ENCODE data around the gene LRRIQ1. TPM values are rescaled to one million over a fixed set of nuclear protein-coding genes. Genes with fewer than 3 reads are reported as not detected.

Gene LRRIQ1
- total and polyA plus RNA-seq, 2 donors (not counting 1 experiment from before 2014, with no cell fraction given) = not detected

DNA sequence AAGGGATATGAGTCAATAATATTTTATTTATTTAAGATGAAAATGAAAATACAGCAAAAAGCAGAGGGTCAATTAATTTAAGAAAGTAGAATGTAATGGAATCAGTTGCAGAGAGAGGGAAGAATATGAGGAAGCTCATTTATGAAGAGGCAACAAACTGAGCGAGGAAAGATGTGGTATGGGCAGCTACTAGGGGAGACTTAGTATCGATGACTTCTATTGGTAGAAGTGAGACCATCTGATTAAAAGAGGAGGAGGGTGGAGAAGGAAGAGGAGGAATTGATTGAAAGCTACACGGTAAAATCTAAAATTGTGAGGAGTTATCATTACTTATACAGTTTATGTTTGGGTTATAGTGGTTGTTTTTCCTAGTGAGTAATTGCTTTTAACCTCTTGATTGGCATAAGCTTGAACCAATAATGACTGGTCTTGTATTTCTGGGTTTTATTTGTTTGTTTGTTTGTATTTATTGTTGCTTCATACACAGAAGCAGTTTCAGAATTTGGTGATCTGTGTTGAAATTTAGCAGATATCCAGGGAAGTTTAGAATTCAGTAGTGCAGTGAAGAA is 121.0 kb downstream of the LRRIQ1 start:
- no peak overlapping the region for H3K4me3 Mint-ChIP-seq
- H3K9me3 Mint-ChIP-seq (ENCODE audit: insufficient read depth) = no peaks in the 10 kb centered on the region
- POLR2A ChIA-PET = no interaction called here
- H3K27ac Mint-ChIP-seq = no peak overlapping the region
- CTCF ChIA-PET = no interaction called here
- no peaks in the 10 kb centered on the region for H3K4me1 ChIP-seq (ENCODE audit: control insufficient read depth in 2 of 2, insufficient read depth in 2 of 2, low read length in 2 of 2)
- no peaks in the 10 kb centered on the region for H3K79me2 ChIP-seq (ENCODE audit: control insufficient read depth, insufficient read depth, low read length)
- H3K4me3 ChIP-seq (ENCODE audit: control extremely low read depth in 1 of 5, extremely low read depth in 1 of 5, insufficient read depth in 1 of 5, low read depth in 2 of 5, low read length in 4 of 5) = no peak overlapping the region
- H3K9ac ChIP-seq (ENCODE audit: low read length) = no peak overlapping the region
- no peaks in the 10 kb centered on the region for H3K27me3 ChIP-seq (replicated peaks in 1 of 4; ENCODE audit: control extremely low read depth in 1 of 4, control insufficient read depth in 3 of 4, insufficient read depth in 4 of 4, low read length in 3 of 4)
- H3K4me1 Mint-ChIP-seq = no peaks in the 10 kb centered on the region
- H3K9me3 ChIP-seq (ENCODE audit: control extremely low read depth in 1 of 3, control insufficient read depth in 2 of 3, insufficient read depth in 1 of 3, low read length in 2 of 3) = no peaks in the 10 kb centered on the region
- no peak overlapping the region for H3K27ac ChIP-seq (ENCODE audit: low read length in 2 of 2)
- no peaks in the 10 kb centered on the region for H3K36me3 ChIP-seq (replicated peaks in 1 of 2; ENCODE audit: control extremely low read depth in 1 of 2, control insufficient read depth in 1 of 2, extremely low read depth in 1 of 2, insufficient read depth in 2 of 2, low read length in 1 of 2)
- H3K27me3 Mint-ChIP-seq = no peaks in the 10 kb centered on the region
- DNase-seq (no peak), ATAC-seq (ENCODE audit: low read depth) (no peak)
- no peaks in the 10 kb centered on the region for H4K20me1 ChIP-seq (ENCODE audit: control insufficient read depth, insufficient read depth, low read length, poor library complexity, severe bottlenecking)
- no peak overlapping the region for H3K4me2 ChIP-seq (replicated peaks; ENCODE audit: low read depth, low read length, poor library complexity, severe bottlenecking)
- 84% methylated on average over 2 of the region's 3 CpGs for WGBS (ENCODE audit: insufficient coverage)
- intact Hi-C loops (cut with micrococcal nuclease) = no loop called here
- TF ChIP-seq CTCF (IDR thresholded peaks at IDR 0.05) = no peak
- no peak for TF ChIP-seq EZH2 (IDR thresholded peaks at IDR 0.05; ENCODE audit: borderline replicate concordance, insufficient read depth, low read depth, low read length, poor library complexity, severe bottlenecking)
- no peak overlapping the region for H2AFZ ChIP-seq (ENCODE audit: insufficient read depth, low read depth, low read length, poor library complexity, severe bottlenecking)

DNA sequence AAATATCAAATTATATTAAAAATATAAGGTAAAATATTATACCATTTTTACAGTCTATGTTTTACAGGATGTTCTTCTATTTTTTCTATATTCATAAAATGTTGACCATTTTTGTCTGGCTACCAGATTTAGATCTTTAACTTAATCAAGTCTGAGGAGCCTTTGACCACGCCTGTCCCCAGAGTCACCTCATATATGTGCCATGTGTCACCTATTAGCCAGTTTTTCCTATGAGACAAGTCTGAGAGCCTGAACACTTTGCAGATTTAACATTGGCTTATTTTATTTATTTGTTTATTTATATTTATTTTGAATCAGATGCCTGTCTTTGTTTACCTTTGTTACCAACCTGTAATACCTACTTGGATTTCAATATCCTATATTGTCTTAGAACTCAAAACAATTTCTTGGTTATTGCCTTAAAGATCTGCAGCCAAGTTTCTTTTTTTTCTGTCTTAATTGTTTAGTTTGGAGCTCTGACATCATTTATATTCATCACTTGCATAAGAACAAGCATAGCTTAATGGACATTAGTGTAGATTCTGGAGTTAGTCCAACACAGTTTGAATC is 127.7 kb downstream of the LRRIQ1 start:
- 89% methylated on average over 1 of the region's 1 CpG for WGBS (ENCODE audit: insufficient coverage)
- Histone ChIP-seq H3K27ac (ENCODE audit: low read length in 2 of 2) (no peak overlapping the region), H3K9ac (ENCODE audit: low read length) (no peak overlapping the region), H2AFZ (ENCODE audit: insufficient read depth, low read depth, low read length, poor library complexity, severe bottlenecking) (no peak overlapping the region), H3K36me3 (replicated peaks in 1 of 2; ENCODE audit: control extremely low read depth in 1 of 2, control insufficient read depth in 1 of 2, extremely low read depth in 1 of 2, insufficient read depth in 2 of 2, low read length in 1 of 2) (no peaks in the 10 kb centered on the region), H3K79me2 (ENCODE audit: control insufficient read depth, insufficient read depth, low read length) (no peaks in the 10 kb centered on the region), H3K4me3 (ENCODE audit: control extremely low read depth in 1 of 5, extremely low read depth in 1 of 5, insufficient read depth in 1 of 5, low read depth in 2 of 5, low read length in 4 of 5) (no peak overlapping the region), H4K20me1 (ENCODE audit: control insufficient read depth, insufficient read depth, low read length, poor library complexity, severe bottlenecking) (no peaks in the 10 kb centered on the region), H3K4me1 (ENCODE audit: control insufficient read depth in 2 of 2, insufficient read depth in 2 of 2, low read length in 2 of 2) (no peaks in the 10 kb centered on the region), H3K27me3 (replicated peaks in 1 of 4; ENCODE audit: control extremely low read depth in 1 of 4, control insufficient read depth in 3 of 4, insufficient read depth in 4 of 4, low read length in 3 of 4) (no peaks in the 10 kb centered on the region), H3K4me2 (replicated peaks; ENCODE audit: low read depth, low read length, poor library complexity, severe bottlenecking) (no peak overlapping the region), H3K9me3 (ENCODE audit: control extremely low read depth in 1 of 3, control insufficient read depth in 2 of 3, insufficient read depth in 1 of 3, low read length in 2 of 3) (no peaks in the 10 kb centered on the region)
- H3K4me1 Mint-ChIP-seq = no peaks in the 10 kb centered on the region
- H3K27me3 Mint-ChIP-seq = no peaks in the 10 kb centered on the region
- ChIA-PET POLR2A (no interaction called here), CTCF (interaction anchor here (0.6 kb wide), 1 partner anchor 28 kb away, joined by 3 read pairs; no protein-coding TSS in a partner anchor)
- intact Hi-C loops (cut with micrococcal nuclease) = no loop called here
- no peak for ATAC-seq (ENCODE audit: low read depth)
- no peak for TF ChIP-seq CTCF (IDR thresholded peaks at IDR 0.05)
- no peak for TF ChIP-seq EZH2 (IDR thresholded peaks at IDR 0.05; ENCODE audit: borderline replicate concordance, insufficient read depth, low read depth, low read length, poor library complexity, severe bottlenecking)
- H3K27ac Mint-ChIP-seq = no peak overlapping the region
- H3K4me3 Mint-ChIP-seq = no peak overlapping the region
- no peak for DNase-seq
- no peaks in the 10 kb centered on the region for H3K9me3 Mint-ChIP-seq (ENCODE audit: insufficient read depth)
